PC-9 (cell line): Measurements from ENCODE around the gene L1CAM.

Experiments
- EZH2 ChIP-seq: fragments of 200-600 bp; sonication (generic); IDR thresholded peaks from 2 replicates; pipeline ENCODE4 v1.8.0; 2017; ENCODE audit warnings: antibody characterized with exemption, low read depth
- TF ChIP-seq, protein P1 (sequence below): fragments of 200-600 bp; sonication (generic); conservative IDR thresholded peaks from 2 replicates; pipeline ENCODE4 v1.6.1; 2017; ENCODE audit warnings: mixed run types, antibody characterized with exemption, mild to moderate bottlenecking, moderate library complexity

DNA sequence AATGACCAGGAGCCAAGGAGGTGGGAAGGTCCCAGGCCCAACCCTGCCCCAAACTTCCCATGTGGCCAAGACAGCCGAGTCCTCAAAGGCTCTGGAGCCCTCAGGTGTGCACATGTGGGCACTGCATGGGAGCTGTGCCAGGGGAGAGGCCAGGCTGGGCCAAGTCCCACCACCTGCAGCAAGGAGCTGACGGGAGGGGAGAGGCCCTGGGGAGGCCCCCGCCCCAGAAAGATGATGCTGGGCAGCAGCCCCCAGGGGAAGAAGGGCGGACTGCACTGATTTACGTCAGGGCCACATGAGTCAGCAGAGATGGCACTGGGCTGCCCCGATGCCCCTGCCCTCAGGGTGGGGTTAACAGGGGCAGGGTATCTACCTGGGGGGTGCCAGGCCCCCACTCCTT, 1.4 kb downstream of the L1CAM start:
- TF ChIP-seq, protein P1, sequence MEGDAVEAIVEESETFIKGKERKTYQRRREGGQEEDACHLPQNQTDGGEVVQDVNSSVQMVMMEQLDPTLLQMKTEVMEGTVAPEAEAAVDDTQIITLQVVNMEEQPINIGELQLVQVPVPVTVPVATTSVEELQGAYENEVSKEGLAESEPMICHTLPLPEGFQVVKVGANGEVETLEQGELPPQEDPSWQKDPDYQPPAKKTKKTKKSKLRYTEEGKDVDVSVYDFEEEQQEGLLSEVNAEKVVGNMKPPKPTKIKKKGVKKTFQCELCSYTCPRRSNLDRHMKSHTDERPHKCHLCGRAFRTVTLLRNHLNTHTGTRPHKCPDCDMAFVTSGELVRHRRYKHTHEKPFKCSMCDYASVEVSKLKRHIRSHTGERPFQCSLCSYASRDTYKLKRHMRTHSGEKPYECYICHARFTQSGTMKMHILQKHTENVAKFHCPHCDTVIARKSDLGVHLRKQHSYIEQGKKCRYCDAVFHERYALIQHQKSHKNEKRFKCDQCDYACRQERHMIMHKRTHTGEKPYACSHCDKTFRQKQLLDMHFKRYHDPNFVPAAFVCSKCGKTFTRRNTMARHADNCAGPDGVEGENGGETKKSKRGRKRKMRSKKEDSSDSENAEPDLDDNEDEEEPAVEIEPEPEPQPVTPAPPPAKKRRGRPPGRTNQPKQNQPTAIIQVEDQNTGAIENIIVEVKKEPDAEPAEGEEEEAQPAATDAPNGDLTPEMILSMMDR, result peak; percentile 50; the same call in 1 of the 2 replicates
- TF ChIP-seq EZH2, result no peak
